GM08714 (cell line): ENCODE data around the gene AGAP3.

Experiments
- H3K4me3 ChIP-seq: fragments of 200-500 bp; sonication (Bioruptor generic); 2 replicates; pipeline ENCODE4 v1.5.1; 2014; ENCODE audit warnings: mild to moderate bottlenecking, low read length, inconsistent platforms
- ZNF274 ChIP-seq: IDR thresholded peaks from 2 replicates; pipeline ENCODE4 v1.6.1; 2012; ENCODE audit warnings: mild to moderate bottlenecking, low read depth, low read length

AGAP3 gene

DNA sequence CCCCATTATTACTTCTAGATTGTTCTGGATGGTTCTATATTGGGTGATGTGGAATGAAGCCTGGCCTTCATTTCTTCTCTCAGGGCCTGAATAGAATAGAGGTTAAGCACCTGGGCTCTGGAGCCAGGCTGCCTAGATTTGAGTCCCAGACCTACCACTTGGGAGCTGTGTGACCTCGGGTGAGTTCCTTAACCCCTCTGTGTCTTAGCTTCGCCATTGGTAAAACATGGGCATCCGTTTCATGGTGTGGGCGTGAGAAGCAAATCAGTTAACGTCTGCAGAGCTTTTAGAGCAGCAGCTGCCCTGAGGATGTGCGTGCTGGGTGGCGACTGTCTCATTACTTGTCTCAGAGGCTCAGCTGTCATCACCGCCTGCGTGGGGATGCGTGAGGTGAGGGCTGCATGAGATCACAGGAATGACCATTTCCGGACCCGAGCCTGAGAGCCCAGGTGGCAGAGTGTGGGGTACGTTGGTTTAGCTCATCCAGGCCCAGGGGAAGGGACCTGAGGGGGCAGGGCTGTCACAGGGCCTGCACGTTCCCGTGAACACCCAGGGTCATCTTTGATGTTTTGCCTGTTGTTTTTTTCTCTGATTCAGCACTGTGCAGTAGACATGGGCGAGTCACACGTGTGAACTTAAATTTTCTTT is 9.7 kb downstream of the AGAP3 start:
- no peak for TF ChIP-seq ZNF274
- no peak overlapping the region for H3K4me3 ChIP-seq

DNA sequence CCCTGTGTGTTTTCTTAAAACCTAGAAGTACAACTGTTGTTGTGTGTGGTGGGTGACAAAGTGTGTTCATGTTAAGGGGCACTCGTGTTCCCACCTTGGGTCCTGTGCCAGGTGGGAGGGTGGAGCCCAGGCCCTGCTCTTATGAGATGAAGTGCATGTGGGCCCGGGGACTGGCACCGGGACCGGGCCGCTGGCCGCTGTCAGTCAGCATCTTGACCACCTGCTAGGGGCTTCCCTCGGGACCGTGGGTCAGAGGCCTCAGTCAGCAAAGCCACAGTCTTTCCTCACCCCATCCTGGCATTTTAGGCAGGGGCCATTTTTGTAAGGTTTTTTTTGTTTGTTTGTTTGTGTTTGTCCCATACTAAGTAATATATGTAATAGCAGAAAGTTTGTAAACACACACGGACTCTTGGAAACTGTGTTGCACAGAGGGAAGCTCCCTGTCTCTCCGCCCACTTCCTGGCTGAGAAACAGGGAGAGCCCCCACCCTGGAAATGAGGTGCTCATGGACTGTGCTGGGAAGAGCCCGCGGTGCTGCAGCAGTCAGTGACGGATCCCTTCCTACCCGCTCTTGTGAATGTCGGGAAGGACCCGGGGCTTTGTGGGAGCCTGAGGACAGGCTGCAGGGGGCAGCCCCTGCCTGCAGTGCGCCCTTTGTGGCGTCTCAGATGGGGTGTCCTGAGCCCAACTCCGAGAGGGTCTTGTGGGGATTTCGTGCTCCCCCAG is 13.4 kb downstream of the AGAP3 start:
- no peak for TF ChIP-seq ZNF274
- no peak overlapping the region for H3K4me3 ChIP-seq

DNA sequence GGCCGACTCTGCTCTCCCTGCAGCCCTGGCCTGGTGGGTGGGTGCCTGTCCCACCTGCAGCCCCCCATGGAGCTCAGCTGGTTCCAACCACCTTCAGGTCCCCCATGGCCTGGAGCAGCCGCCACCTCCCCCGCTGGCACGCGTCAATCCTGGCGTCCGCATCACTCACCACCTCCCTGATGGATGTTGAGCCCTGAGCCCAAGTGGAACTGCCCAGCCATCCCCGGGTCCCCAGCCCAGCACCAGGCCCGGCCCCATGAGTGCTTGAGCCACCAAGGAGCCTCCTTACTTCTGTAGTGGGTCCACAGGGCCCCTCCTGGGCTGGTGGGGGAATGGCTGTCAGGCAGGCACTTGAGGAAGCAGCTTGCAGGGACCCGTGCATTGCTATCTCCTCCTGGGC is 14.6 kb downstream of the AGAP3 start:
- no peak overlapping the region for H3K4me3 ChIP-seq
- TF ChIP-seq ZNF274 = no peak

DNA sequence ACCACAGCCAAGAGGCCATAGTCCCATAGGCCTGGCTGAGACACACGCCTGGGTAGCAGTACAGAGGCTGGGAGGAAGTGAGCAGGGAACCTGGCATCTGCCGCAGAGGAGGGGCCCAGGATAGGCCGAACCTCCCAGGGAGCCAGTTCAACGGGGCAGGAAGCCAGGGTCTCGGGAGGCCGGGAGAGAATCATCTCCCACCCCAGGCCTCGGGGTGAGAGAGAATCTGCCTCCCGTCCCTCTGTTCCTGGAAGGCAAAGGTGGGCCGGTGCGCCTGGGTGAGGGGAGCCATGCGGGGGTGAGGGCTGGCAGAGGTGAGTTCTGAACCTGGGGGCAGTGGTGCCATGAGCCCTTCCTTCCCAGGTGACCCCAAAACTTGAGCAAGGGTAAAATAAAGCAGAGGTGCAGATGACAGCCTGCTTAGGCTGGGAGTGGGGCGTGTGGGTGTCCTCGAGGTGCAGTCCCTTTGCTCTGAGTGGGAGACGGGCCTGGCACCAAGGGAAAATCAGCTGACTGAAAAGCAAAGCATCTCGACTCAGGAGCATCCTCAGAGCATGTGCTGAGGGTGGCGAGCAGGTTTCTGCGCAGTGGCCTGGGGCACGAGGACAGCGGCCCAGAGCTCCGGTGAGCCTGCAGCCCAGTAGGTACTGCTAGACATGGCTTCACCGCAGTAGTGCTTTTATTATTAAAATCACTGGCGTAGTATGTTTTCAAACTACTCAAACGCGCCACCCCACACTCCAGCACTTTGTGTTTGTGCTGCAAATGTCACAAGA is 15.5 kb downstream of the AGAP3 start:
- no peak overlapping the region for H3K4me3 ChIP-seq
- TF ChIP-seq ZNF274 = no peak

DNA sequence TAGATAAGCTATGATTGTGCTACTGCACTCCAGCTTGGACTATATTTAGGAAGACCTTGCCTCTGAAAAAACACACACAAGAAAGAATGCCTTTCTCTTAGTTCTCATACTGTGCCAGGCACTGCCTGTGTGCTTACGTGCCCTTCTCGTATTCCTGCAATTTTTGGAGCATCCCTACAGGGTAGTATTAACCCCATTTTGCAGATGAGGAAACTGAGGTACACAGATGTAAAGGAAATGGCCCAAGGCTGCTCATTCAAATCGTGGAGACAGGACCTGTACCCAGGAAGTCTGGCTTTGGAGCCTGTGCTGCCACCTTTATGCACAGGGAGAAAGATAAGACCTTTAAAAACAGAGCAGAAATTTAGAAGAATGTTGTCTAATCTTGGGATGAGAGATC is 16.7 kb downstream of the AGAP3 start:
- TF ChIP-seq ZNF274 = no peak
- H3K4me3 ChIP-seq = no peak overlapping the region

DNA sequence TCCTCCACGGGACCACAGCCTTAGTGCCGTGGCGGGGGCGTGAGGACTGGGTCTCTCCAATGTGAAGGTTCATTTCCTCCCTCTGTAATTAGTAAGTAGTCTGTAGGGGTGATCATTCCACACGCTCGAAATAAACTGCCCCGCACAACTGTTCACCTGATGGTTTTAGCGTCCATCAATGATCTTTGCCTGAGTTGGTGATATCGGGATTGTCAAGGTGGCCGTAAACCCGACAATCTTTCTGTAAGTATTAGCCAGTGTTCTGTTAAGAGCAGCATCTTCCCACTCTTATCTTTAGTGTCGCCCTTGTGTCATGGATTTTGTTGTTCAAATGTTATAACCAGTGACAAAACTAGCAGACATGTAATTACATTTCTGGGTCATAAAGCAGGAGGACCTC is 17.7 kb downstream of the AGAP3 start:
- no peak for TF ChIP-seq ZNF274
- no peak overlapping the region for H3K4me3 ChIP-seq

- no peak for TF ChIP-seq ZNF274
- no peak overlapping the region for H3K4me3 ChIP-seq
Observed at GRCh38 chr7:151104411-151105235, 18.3 kb downstream of the AGAP3 start.

DNA sequence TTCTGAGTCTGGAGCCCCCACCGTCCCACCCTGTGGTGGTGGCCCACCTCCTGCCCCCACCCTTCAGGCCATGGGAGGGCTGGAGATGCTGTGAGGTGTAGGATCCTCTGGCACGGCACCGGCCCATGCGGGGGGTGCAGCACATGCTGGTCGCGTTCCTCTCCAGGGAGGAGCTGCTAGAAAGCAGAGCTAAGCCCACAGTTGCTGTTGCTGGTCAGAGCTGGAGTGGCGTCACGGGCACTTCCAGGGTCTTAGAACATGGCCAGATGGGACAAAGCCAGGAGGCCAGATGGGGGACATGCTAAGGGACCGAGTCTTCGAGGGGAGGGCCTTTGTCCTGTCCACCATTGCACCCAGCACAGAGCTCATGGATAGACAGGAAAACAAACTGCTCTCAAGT is 21.6 kb downstream of the AGAP3 start:
- TF ChIP-seq ZNF274 = no peak
- no peak overlapping the region for H3K4me3 ChIP-seq

GRCh38 chr7:151109094-151110048 is 23.1 kb downstream of the AGAP3 start:
- no peak for TF ChIP-seq ZNF274
- no peak overlapping the region for H3K4me3 ChIP-seq

- no peak for TF ChIP-seq ZNF274
- no peak overlapping the region for H3K4me3 ChIP-seq
Observed at GRCh38 chr7:151110236-151110940, 24.1 kb downstream of the AGAP3 start.

GRCh38 chr7:151110941-151111645 is 24.8 kb downstream of the AGAP3 start:
- TF ChIP-seq ZNF274 = no peak
- H3K4me3 ChIP-seq = no peak overlapping the region

DNA sequence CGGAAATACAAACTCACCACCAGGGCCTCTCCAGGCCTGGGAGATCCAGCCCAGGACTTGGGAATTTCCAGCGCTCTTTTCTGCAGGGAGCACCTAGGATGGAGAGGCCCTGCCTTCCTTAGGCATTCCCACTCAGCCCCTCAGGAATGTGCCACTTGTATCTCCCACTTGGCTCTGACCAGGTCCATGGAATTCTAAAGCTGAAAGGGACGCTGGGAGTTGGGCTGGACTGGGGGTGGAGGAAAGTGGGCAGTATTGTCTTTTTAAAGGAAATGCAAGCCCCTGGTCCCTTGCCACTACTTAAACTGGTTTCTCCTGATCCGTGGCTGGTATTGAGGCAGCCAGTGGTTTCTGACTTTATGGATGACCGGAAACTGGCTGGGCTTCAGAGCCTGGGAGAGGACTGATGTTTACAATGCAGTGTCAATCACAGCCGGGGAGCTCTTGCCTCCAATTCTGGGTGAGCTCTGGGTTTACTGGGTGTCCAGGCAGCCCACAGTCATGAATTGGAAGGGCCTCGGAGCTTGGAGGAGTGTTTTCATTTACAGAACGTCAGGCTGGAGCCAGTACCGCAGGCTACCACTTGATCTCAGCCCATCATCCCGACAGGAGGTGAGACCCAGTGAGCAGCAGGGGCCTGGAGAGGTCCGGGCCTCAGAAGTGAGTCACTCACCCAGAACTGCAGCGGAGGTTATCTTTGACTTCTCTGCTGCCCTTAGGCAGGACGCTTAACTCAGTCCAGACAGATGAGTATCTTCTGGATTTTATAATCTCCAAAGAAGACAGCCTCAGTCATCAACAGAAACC is 27.3 kb downstream of the AGAP3 start:
- H3K4me3 ChIP-seq = no peak overlapping the region

More for the DNA sequence above, 27.3 kb downstream of the AGAP3 start:
- TF ChIP-seq ZNF274 = no peak
